HFFc6 (cell line): ENCODE data around the gene PALLD. TPM values are rescaled to one million over a fixed set of nuclear protein-coding genes. Genes with fewer than 3 reads are reported as not detected.
A peak's percentile ranks its signal among the peaks of the same experiment; 100 is the strongest.

Experiments used
- DNase-seq: peaks from one replicate; pipeline ENCODE4 v3.0.0-alpha.2; 2018
- H3K27ac Mint-ChIP-seq: 2 replicates; pipeline ENCODE4 v1.8.0; 2020; ENCODE audit warnings: mild to moderate bottlenecking, mixed read lengths
- H3K27me3 Mint-ChIP-seq: 2 replicates; pipeline ENCODE4 v1.8.0; 2021; ENCODE audit warnings: mild to moderate bottlenecking, moderate library complexity, mixed read lengths; ENCODE audit not compliant: insufficient read depth
- H3K36me3 Mint-ChIP-seq: 2 replicates; pipeline ENCODE4 v1.8.0; 2021; ENCODE audit warnings: low read depth, mixed read lengths
- H3K4me1 Mint-ChIP-seq: 2 replicates; pipeline ENCODE4 v1.8.0; 2020; ENCODE audit warnings: low read depth, mixed read lengths
- H3K4me3 Mint-ChIP-seq: 2 replicates; pipeline ENCODE4 v1.8.0; 2020; ENCODE audit warnings: mild to moderate bottlenecking, moderate library complexity, mixed read lengths
- H3K9me3 Mint-ChIP-seq: 2 replicates; pipeline ENCODE4 v1.8.0; 2020; ENCODE audit warnings: mild to moderate bottlenecking, mixed read lengths
- CTCF ChIP-seq: fragments of 200-600 bp; sonication (generic); IDR thresholded peaks from 2 replicates; pipeline ENCODE4 v1.5.0; 2021; ENCODE audit warnings: antibody characterized with exemption, mild to moderate bottlenecking
- total RNA-seq, 6 experiments: library from RNA; stranded (reverse); fragmentation: NEBNext Ultra II Directional; extraction: Animal tissue kit (Norgen Biotek cat#: 25700); gene quantifications; 2 replicates in 1 of 6; 3 replicates in 5 of 6; pipeline ENCODE4 v1.2.3, GENCODE V29; 2021

Gene PALLD
- total RNA-seq, 6 experiments from 2014 or later: 72.6 to 163 (median 149) TPM

- Mint-ChIP-seq H3K4me3 (peak overlapping the region; percentile 49), H3K36me3 (peaks cover 16% of the 10 kb centered on the region), H3K4me1 (peaks cover 60% of the 10 kb centered on the region), H3K27me3 (no peaks in the 10 kb centered on the region), H3K9me3 (peaks cover 7% of the 10 kb centered on the region), H3K27ac (peak overlapping the region; percentile 26)
- no peak for TF ChIP-seq CTCF
- no peak for DNase-seq
Observed at GRCh38 chr4:168722391-168722790, 225.5 kb downstream of the PALLD start.

- peak overlapping the region; percentile 26 for H3K27ac Mint-ChIP-seq
- H3K4me1 Mint-ChIP-seq: peaks cover 54% of the 10 kb centered on the region
- H3K9me3 Mint-ChIP-seq: peaks cover 13% of the 10 kb centered on the region
- H3K27me3 Mint-ChIP-seq: no peaks in the 10 kb centered on the region
- peak; percentile 45 for DNase-seq
- TF ChIP-seq CTCF: no peak
- peaks cover 21% of the 10 kb centered on the region for H3K36me3 Mint-ChIP-seq
- H3K4me3 Mint-ChIP-seq: peak overlapping the region; percentile 49
Observed at GRCh38 chr4:168723020-168723419, 226.2 kb downstream of the PALLD start.

- Mint-ChIP-seq H3K4me3 (no peak overlapping the region), H3K27ac (no peak overlapping the region; the same call in 1 of the 2 replicates), H3K4me1 (peaks cover 52% of the 10 kb centered on the region), H3K9me3 (peaks cover 14% of the 10 kb centered on the region), H3K36me3 (peaks cover 26% of the 10 kb centered on the region), H3K27me3 (no peaks in the 10 kb centered on the region)
- TF ChIP-seq CTCF: no peak
- DNase-seq: no peak
Observed at GRCh38 chr4:168723569-168723968, 226.7 kb downstream of the PALLD start.

- H3K27ac Mint-ChIP-seq: no peak overlapping the region
- H3K9me3 Mint-ChIP-seq: peaks cover 18% of the 10 kb centered on the region
- no peak for TF ChIP-seq CTCF
- H3K4me1 Mint-ChIP-seq: peaks cover 52% of the 10 kb centered on the region
- no peak for DNase-seq
- peaks cover 26% of the 10 kb centered on the region for H3K36me3 Mint-ChIP-seq
- H3K4me3 Mint-ChIP-seq: no peak overlapping the region
- H3K27me3 Mint-ChIP-seq: no peaks in the 10 kb centered on the region
Observed at GRCh38 chr4:168724243-168724642, 227.4 kb downstream of the PALLD start.

GRCh38 chr4:168724686-168725411 lies 228.0 kb downstream of the PALLD start:
- Mint-ChIP-seq H3K4me1 (peaks cover 52% of the 10 kb centered on the region), H3K4me3 (0 out of 2 replicates have a peak overlapping the region, but pooled peaks have one; percentile 0), H3K27ac (peak overlapping the region; percentile 12; the same call in 1 of the 2 replicates), H3K36me3 (peaks cover 22% of the 10 kb centered on the region), H3K27me3 (no peaks in the 10 kb centered on the region), H3K9me3 (peaks cover 18% of the 10 kb centered on the region)
- TF ChIP-seq CTCF: no peak
- peak; percentile 66 for DNase-seq
